SW 1271 (cell line): Measurements from ENCODE around the gene NFAT5.
"Not testable (repeated sequence)": the region's sequence is repeated elsewhere in the genome, so short reads cannot be mapped to it uniquely, and the experiment has no call there.

Experiments used
- DNase-seq, 2 experiments: peaks; one replicate each; lab custom pipeline; 2025; lab: John Stamatoyannopoulos, UW

Gene NFAT5

DNA sequence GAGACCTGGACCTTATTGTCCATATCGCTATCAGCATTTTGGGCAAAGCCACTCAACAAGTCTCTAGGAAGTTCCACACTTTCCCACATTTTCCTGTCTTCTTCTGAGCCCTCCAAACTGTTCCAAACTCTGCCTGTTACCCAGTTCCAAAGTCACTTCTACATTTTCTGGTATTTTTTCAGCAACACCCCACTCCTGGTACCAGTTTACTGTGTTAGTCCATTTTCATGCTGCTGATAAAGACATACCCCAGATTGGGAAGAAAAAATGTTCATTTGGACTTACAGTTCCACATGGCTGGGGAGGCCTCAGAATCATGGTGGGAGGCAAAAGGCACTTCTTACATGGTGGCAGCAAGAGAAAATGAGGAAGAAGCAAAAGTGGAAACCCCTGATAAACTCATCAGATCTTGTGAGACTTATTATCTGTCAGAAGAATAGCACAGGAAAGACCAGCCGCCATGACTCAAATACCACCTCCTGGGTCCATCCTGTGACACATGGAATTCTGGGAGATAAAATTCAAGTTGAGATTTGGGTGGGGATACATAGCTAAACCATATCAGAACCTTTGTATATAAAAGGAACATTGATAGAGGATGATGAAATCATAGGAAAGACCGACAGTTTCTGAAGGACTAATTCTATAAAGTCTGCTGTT, 71.6 kb downstream of the NFAT5 start:
- not testable (repeated sequence) for DNase-seq

DNA sequence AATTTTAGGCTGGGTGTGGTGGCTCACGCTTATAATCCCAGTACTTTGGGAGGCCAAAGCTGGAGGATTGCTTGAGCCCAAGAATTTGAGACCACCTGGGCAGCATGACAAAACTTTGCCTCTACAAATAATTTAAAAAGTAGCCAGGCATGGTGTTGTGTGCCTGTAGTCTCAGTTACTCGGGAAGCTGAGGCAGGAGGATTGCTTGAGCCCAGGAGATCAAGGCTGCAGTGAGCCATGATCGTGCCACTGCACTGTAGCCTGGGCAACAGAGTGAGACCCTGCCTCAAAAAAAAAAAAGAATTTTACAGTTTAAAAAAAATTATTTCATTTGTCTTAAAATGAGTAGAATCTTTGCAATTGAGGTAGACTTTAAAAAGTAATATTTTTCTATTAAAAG, 78.2 kb downstream of the NFAT5 start:
- not testable (repeated sequence) for DNase-seq

DNA sequence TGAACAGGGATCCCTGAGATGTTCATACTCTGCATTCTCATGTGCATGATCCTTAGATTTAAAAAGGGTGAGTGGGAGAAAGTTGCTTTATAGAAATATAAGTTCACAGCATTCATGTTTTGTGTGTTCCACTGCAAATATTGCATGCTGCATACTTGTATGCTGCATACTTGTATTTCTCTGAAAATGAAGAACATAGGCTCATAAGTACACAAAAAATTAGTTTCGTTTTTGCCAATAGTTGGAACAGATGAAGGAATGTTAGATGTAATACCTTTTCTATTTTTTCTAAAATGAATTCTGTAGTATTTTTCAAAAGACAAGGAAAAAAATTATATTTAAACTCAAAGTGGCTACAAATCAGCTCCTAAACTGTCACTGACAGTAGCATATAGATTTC, 79.0 kb downstream of the NFAT5 start:
- no peak for DNase-seq

- DNase-seq = no peak
Observed at GRCh38 chr16:69647020-69647419, 81.3 kb downstream of the NFAT5 start.

- no peak for DNase-seq
Observed at GRCh38 chr16:69651217-69651616, 85.5 kb downstream of the NFAT5 start.

GRCh38 chr16:69654280-69654931, 88.6 kb downstream of the NFAT5 start:
- DNase-seq = no peak

DNA sequence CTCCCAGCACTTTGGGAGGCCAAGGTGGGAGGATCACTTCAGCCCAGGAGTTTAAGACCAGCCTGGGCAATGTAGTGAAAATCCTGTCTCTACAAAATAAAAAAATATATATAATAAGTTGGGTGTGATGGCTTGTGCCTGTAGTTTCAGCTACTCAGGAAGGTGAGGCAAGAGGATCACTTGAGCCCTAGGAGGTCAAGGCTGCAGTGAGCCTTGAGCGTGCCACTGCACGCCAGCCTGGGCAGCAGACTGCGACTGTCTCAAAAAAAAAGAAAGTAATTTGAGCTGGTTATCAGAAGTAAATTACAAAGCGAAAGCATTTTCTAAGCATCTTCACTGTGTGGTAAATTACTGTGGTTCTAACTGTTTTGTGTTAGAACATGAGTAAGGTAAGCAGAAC, 94.4 kb downstream of the NFAT5 start:
- no peak for DNase-seq

DNA sequence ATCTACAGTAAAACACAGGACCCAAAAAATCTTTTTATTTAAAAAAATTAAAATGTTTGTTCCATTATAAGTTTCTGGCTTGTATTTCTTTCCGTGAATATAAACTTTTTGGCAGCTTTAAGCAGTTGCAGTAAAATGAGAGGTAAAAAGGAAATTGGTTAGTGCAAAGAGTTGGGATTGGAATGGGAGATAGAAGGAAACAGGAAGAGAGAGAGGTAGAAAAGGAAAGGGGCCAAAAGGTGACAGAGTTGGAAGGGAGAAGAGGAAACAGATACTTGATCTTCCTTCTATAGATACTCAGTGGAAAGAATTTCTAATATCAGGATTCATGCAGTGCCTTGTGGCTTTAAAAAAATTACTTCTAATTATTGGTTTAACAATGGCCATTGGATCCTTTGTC, 97.1 kb downstream of the NFAT5 start:
- DNase-seq = no peak

- DNase-seq = no peak
Observed at GRCh38 chr16:69663846-69664245, 98.1 kb downstream of the NFAT5 start.

DNA sequence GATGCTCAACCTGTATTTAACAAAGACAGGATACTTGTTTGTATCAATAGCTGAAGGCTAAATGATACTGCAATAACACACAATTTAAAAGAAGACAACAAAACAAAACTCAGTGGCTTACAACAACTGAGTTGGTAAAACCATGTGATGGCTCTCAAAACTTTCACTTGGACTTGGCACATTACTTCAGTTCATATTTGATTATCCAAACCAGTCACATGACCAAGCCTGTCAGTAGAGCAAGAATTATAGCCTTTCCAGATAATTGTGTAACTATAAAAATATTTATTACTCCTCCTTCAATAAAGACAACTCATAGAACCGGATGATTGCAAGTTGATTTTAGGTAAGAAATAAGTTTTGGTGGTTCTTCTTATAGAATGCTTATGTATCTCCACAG, 103.8 kb downstream of the NFAT5 start:
- DNase-seq = no peak

DNA sequence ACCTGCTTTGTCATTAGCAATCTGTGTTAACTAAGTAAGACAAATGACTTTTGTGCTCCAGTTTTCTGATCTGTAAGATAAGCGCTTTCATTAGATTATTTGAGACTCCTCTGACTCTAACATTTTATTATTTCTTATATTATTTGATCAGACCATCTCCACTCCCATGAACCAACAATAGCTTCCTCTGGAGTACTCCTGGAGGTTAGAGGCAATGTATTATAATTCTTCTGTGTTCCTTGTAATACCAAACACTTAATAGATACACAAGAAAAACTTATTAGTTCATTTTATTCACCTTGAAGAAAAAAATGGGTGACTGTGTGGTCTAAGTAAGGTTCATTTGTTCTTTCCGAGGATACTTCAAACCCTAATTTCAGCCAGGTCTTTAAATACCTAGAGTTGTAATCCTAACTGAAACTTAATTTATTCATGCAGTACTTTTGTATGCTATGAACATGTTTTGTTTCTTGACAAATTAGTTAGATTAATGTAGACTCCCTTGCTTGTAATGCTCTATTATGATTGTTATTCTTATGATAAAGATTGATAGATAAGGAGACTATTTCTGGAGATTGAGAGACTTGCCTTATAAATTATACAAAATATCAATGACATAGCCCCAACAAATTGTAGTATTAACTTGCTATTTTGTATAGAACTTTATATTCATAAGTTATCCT, 106.7 kb downstream of the NFAT5 start:
- no peak for DNase-seq

- no peak for DNase-seq
Observed at GRCh38 chr16:69672998-69673713, 107.4 kb downstream of the NFAT5 start.

DNA sequence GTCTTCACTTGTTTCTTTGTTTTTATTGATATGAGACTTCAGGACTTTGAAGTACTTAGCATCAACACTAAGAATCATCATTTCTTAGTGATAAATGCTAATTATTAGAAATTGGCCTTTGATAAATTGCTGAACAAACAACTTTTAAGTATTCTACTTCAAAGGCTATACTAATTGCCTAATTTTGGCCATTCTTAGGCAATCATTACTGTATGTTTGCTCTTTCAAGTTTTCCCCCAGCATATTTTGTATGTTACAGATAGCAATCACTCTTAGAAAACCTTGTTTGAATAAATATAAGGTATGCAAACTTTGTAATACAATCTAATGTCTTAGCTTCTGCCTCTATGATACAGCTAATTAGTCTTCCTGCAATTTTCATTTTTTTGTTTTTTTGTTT, 114.6 kb downstream of the NFAT5 start:
- DNase-seq = no peak

- DNase-seq = no peak
Observed at GRCh38 chr16:69688589-69688988, 122.8 kb downstream of the NFAT5 start.

DNA sequence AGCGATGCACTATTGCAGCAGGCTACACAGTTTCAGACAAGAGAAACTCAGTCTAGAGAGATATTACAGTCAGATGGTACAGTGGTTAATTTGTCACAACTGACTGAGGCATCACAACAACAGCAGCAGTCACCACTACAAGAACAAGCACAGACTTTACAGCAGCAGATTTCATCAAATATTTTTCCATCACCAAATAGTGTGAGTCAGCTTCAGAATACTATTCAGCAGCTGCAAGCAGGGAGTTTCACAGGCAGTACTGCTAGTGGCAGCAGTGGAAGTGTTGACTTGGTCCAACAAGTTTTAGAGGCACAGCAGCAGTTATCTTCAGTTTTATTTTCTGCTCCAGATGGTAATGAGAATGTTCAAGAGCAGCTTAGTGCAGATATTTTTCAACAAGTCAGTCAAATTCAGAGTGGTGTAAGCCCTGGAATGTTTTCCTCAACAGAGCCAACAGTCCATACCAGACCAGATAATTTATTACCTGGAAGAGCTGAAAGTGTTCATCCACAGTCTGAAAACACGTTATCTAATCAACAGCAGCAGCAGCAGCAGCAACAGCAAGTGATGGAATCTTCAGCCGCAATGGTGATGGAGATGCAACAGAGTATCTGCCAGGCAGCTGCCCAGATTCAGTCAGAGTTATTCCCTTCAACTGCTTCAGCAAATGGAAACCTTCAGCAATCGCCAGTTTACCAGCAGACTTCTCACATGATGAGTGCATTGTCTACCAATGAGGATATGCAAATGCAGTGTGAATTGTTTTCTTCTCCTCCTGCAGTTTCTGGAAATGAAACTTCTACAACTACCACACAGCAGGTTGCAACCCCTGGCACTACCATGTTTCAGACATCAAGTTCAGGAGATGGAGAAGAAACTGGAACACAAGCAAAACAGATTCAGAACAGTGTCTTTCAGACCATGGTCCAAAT, 126.5 kb downstream of the NFAT5 start:
- DNase-seq = no peak

GRCh38 chr16:69693916-69694315, 128.2 kb downstream of the NFAT5 start:
- DNase-seq = no peak

DNA sequence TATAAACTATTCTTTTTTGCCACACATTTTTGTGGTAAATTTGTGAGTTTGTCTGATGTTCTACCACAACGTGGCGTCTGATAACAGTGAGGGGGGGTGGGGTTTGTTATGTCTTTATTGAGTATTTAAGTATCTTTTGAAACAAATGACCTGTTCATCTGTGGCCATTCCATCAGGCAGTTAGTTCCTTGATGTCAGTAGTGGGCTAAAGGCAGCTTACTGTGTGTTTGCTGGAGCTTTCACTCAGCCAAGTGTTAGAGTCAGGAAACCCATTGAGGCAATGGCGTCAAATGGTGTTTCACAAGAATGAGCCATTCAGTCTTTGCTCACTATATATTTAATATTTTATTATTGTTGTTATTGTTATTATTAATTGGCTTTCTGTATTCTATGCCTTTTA, 132.6 kb downstream of the NFAT5 start:
- no peak for DNase-seq

- no peak for DNase-seq
Observed at GRCh38 chr16:69699915-69700314, 134.1 kb downstream of the NFAT5 start.

GRCh38 chr16:69701452-69701851, 135.7 kb downstream of the NFAT5 start:
- DNase-seq = no peak

DNA sequence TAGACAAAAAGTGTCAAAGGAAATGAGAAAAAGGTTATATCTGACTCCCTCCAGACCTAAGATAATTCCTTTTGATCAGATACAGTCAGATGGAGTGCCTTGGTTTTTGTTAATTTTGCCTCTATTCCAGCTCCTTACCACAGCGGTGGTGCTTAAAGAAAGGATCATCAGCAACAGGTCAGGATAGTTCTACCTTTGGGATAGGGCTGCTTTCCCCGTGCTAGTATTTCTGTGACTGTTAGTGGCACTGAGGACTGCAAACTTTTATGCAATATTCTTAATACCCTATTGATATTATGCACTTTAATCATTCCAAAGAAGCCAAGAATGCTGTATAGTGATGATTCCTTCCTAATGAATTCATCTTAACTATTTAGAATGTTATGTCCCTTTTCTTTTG, 136.1 kb downstream of the NFAT5 start:
- DNase-seq = no peak

DNA sequence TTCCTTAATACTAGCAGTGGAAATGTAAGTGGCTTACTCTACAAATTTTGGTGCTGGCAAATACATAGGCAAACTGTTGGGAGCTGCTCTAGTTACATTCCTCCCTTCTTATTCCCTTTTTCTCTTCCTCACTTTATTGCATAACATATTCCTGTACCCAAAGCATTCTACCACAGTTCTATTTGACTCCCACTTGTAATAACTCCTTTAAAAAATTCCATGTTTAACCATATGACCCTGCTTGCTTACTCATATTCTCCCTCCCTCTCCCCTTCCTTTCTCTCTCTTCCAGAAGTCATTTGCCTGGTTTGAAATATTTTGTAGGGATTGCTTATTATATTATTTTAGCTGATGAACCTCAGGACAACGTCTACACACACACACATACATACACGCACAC, 137.9 kb downstream of the NFAT5 start:
- DNase-seq = no peak
